ENCODE results near the gene CDH11. TPM values are rescaled to one million over a fixed set of nuclear protein-coding genes. Genes with fewer than 3 reads are reported as not detected.

The CDH11 gene
- total and polyA plus RNA-seq, 2 experiments from 2014 or later = 3.5 to 19.6 TPM

DNA sequence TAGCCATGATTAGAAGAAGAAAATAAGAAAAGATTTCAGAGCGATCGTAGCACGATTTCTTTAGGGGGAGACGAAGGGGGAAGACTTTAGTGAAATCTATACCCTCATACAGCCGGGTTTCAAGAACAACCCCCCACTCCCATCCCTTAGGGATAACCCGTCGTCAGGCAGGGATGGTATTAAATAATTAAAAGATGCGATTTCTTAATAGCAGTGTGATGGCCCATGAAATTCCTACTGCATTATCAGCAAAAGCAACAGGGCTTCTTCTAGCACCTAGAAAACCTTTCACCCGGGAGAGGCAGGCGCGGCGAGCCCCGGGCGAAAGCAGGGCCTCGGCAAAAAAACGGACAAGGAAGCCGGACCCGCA, 1.4 kb downstream of the CDH11 start:
- H3K4me1 ChIP-seq (ENCODE audit: insufficient read depth) = peaks cover 34% of the 10 kb centered on the region
- H3K27ac Mint-ChIP-seq = no peak overlapping the region
- 0 out of 2 replicates have a peak, but pooled peaks cover 6% of the 10 kb centered on the region for H3K79me2 ChIP-seq (replicated peaks; ENCODE audit: insufficient read depth)
- peaks cover 38% of the 10 kb centered on the region for H3K4me1 Mint-ChIP-seq
- DNase-seq (ENCODE audit: low spot score) (no peak), ATAC-seq (no peak)
- TF ChIP-seq, protein P1, sequence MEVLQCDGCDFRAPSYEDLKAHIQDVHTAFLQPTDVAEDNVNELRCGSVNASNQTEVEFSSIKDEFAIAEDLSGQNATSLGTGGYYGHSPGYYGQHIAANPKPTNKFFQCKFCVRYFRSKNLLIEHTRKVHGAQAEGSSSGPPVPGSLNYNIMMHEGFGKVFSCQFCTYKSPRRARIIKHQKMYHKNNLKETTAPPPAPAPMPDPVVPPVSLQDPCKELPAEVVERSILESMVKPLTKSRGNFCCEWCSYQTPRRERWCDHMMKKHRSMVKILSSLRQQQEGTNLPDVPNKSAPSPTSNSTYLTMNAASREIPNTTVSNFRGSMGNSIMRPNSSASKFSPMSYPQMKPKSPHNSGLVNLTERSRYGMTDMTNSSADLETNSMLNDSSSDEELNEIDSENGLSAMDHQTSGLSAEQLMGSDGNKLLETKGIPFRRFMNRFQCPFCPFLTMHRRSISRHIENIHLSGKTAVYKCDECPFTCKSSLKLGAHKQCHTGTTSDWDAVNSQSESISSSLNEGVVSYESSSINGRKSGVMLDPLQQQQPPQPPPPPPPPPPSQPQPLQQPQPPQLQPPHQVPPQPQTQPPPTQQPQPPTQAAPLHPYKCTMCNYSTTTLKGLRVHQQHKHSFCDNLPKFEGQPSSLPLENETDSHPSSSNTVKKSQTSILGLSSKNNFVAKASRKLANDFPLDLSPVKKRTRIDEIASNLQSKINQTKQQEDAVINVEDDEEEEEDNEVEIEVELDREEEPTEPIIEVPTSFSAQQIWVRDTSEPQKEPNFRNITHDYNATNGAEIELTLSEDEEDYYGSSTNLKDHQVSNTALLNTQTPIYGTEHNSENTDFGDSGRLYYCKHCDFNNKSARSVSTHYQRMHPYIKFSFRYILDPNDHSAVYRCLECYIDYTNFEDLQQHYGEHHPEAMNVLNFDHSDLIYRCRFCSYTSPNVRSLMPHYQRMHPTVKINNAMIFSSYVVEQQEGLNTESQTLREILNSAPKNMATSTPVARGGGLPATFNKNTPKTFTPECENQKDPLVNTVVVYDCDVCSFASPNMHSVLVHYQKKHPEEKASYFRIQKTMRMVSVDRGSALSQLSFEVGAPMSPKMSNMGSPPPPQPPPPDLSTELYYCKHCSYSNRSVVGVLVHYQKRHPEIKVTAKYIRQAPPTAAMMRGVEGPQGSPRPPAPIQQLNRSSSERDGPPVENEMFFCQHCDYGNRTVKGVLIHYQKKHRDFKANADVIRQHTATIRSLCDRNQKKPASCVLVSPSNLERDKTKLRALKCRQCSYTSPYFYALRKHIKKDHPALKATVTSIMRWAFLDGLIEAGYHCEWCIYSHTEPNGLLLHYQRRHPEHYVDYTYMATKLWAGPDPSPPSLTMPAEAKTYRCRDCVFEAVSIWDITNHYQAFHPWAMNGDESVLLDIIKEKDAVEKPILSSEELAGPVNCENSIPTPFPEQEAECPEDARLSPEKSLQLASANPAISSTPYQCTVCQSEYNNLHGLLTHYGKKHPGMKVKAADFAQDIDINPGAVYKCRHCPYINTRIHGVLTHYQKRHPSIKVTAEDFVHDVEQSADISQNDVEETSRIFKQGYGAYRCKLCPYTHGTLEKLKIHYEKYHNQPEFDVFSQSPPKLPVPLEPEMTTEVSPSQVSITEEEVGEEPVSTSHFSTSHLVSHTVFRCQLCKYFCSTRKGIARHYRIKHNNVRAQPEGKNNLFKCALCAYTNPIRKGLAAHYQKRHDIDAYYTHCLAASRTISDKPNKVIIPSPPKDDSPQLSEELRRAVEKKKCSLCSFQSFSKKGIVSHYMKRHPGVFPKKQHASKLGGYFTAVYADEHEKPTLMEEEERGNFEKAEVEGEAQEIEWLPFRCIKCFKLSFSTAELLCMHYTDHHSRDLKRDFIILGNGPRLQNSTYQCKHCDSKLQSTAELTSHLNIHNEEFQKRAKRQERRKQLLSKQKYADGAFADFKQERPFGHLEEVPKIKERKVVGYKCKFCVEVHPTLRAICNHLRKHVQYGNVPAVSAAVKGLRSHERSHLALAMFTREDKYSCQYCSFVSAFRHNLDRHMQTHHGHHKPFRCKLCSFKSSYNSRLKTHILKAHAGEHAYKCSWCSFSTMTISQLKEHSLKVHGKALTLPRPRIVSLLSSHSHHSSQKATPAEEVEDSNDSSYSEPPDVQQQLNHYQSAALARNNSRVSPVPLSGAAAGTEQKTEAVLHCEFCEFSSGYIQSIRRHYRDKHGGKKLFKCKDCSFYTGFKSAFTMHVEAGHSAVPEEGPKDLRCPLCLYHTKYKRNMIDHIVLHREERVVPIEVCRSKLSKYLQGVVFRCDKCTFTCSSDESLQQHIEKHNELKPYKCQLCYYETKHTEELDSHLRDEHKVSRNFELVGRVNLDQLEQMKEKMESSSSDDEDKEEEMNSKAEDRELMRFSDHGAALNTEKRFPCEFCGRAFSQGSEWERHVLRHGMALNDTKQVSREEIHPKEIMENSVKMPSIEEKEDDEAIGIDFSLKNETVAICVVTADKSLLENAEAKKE (CRISPR knock-in tag; IDR thresholded peaks at IDR 0.05) = no peak
- TF ChIP-seq EZH2 (IDR thresholded peaks at IDR 0.05; ENCODE audit: low read depth, unreplicated experiment) = peak; percentile 46
- H3K36me3 ChIP-seq (ENCODE audit: insufficient read depth) = no peaks in the 10 kb centered on the region
- H3K9me3 Mint-ChIP-seq = no peaks in the 10 kb centered on the region
- H3K27me3 ChIP-seq (ENCODE audit: insufficient read depth) = peaks cover 63% of the 10 kb centered on the region
- peak overlapping the region; percentile 87 for H3K4me3 ChIP-seq
- no peak overlapping the region for H3K27ac ChIP-seq (ENCODE audit: low read depth)
- H3F3A ChIP-seq (replicated peaks; ENCODE audit: low read depth) = no peaks in the 10 kb centered on the region
- H3K36me3 Mint-ChIP-seq (ENCODE audit: low read depth) = no peaks in the 10 kb centered on the region
- H3K4me2 ChIP-seq = peak overlapping the region; percentile 92
- H4K20me1 ChIP-seq (replicated peaks; ENCODE audit: insufficient read depth) = no peaks in the 10 kb centered on the region
- peak overlapping the region; percentile 93; the same call in 1 of the 2 replicates for H2AFZ ChIP-seq
- H3K9me2 ChIP-seq (ENCODE audit: insufficient read depth) = no peaks in the 10 kb centered on the region
- peak overlapping the region; percentile 76 for H3K4me3 Mint-ChIP-seq
- peaks cover 45% of the 10 kb centered on the region for H3K27me3 Mint-ChIP-seq (ENCODE audit: insufficient read depth, low read depth, poor library complexity)

DNA sequence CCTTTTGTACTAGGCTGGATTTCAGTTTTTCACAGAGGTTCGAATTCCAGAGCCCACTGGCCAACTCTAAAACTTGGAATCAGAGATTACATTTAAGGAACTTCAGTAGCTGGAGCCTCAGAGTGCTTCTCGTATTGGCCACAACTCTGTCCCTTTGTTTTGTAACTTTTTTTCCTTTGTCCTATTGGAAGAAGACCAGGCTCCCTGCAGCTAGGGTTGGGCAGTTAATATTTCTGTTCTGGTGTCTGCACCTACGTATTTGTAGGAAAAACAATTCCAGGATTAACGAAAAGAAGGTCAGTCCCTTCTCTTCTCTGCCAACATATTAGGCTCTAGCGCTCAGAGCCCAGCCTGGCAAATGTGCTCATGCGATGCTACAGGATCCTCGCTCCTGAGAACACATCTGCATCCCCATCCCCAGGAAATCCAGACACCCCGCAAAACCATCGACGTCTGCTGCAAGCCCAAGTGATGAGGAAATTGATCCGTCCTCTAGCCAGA, 1.9 kb downstream of the CDH11 start:
- H3K36me3 ChIP-seq (ENCODE audit: insufficient read depth) = no peaks in the 10 kb centered on the region
- no peaks in the 10 kb centered on the region for H4K20me1 ChIP-seq (replicated peaks; ENCODE audit: insufficient read depth)
- 0 out of 2 replicates have a peak overlapping the region, but pooled peaks have one; percentile 93 for H2AFZ ChIP-seq
- H3K9me3 Mint-ChIP-seq = no peaks in the 10 kb centered on the region
- no peak for ATAC-seq
- H3K79me2 ChIP-seq (replicated peaks; ENCODE audit: insufficient read depth) = 0 out of 2 replicates have a peak, but pooled peaks cover 6% of the 10 kb centered on the region
- H3K4me3 ChIP-seq = peak overlapping the region; percentile 87
- H3K9me2 ChIP-seq (ENCODE audit: insufficient read depth) = no peaks in the 10 kb centered on the region
- peak; percentile 50 for DNase-seq (ENCODE audit: low spot score)
- H3K36me3 Mint-ChIP-seq (ENCODE audit: low read depth) = no peaks in the 10 kb centered on the region
- no peak overlapping the region for H3K27ac Mint-ChIP-seq
- H3F3A ChIP-seq (replicated peaks; ENCODE audit: low read depth) = no peaks in the 10 kb centered on the region
- peak overlapping the region; percentile 92 for H3K4me2 ChIP-seq
- peaks cover 58% of the 10 kb centered on the region for H3K27me3 ChIP-seq (ENCODE audit: insufficient read depth)
- no peak overlapping the region for H3K27ac ChIP-seq (ENCODE audit: low read depth)
- peak overlapping the region; percentile 76 for H3K4me3 Mint-ChIP-seq
- peaks cover 45% of the 10 kb centered on the region for H3K27me3 Mint-ChIP-seq (ENCODE audit: insufficient read depth, low read depth, poor library complexity)
- peaks cover 34% of the 10 kb centered on the region for H3K4me1 ChIP-seq (ENCODE audit: insufficient read depth)
- H3K4me1 Mint-ChIP-seq = peaks cover 38% of the 10 kb centered on the region
- TF ChIP-seq ZNF331 (CRISPR knock-in tag; IDR thresholded peaks at IDR 0.05; ENCODE audit: low read depth) (no peak), JUNB (IDR thresholded peaks at IDR 0.05; ENCODE audit: unreplicated experiment) (no peak), ZNF114 (CRISPR knock-in tag; IDR thresholded peaks at IDR 0.05) (no peak)
- TF ChIP-seq, protein P2, sequence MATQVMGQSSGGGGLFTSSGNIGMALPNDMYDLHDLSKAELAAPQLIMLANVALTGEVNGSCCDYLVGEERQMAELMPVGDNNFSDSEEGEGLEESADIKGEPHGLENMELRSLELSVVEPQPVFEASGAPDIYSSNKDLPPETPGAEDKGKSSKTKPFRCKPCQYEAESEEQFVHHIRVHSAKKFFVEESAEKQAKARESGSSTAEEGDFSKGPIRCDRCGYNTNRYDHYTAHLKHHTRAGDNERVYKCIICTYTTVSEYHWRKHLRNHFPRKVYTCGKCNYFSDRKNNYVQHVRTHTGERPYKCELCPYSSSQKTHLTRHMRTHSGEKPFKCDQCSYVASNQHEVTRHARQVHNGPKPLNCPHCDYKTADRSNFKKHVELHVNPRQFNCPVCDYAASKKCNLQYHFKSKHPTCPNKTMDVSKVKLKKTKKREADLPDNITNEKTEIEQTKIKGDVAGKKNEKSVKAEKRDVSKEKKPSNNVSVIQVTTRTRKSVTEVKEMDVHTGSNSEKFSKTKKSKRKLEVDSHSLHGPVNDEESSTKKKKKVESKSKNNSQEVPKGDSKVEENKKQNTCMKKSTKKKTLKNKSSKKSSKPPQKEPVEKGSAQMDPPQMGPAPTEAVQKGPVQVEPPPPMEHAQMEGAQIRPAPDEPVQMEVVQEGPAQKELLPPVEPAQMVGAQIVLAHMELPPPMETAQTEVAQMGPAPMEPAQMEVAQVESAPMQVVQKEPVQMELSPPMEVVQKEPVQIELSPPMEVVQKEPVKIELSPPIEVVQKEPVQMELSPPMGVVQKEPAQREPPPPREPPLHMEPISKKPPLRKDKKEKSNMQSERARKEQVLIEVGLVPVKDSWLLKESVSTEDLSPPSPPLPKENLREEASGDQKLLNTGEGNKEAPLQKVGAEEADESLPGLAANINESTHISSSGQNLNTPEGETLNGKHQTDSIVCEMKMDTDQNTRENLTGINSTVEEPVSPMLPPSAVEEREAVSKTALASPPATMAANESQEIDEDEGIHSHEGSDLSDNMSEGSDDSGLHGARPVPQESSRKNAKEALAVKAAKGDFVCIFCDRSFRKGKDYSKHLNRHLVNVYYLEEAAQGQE (IDR thresholded peaks at IDR 0.05; ENCODE audit: unreplicated experiment) = no peak
- TF ChIP-seq, protein P3, sequence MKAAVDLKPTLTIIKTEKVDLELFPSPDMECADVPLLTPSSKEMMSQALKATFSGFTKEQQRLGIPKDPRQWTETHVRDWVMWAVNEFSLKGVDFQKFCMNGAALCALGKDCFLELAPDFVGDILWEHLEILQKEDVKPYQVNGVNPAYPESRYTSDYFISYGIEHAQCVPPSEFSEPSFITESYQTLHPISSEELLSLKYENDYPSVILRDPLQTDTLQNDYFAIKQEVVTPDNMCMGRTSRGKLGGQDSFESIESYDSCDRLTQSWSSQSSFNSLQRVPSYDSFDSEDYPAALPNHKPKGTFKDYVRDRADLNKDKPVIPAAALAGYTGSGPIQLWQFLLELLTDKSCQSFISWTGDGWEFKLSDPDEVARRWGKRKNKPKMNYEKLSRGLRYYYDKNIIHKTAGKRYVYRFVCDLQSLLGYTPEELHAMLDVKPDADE (IDR thresholded peaks at IDR 0.05) = no peak
- TF ChIP-seq, protein P4, sequence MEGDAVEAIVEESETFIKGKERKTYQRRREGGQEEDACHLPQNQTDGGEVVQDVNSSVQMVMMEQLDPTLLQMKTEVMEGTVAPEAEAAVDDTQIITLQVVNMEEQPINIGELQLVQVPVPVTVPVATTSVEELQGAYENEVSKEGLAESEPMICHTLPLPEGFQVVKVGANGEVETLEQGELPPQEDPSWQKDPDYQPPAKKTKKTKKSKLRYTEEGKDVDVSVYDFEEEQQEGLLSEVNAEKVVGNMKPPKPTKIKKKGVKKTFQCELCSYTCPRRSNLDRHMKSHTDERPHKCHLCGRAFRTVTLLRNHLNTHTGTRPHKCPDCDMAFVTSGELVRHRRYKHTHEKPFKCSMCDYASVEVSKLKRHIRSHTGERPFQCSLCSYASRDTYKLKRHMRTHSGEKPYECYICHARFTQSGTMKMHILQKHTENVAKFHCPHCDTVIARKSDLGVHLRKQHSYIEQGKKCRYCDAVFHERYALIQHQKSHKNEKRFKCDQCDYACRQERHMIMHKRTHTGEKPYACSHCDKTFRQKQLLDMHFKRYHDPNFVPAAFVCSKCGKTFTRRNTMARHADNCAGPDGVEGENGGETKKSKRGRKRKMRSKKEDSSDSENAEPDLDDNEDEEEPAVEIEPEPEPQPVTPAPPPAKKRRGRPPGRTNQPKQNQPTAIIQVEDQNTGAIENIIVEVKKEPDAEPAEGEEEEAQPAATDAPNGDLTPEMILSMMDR (conservative IDR thresholded peaks at IDR 0.05; ENCODE audit: low read depth in 2 of 2) = no peak
